Fibroblast of lung (primary cell): Measurements from ENCODE around the gene SNHG17.
"Not testable (repeated sequence)": the region's sequence is repeated elsewhere in the genome, so short reads cannot be mapped to it uniquely, and the experiment has no call there.

Source experiments
- EZH2 ChIP-seq: IDR thresholded peaks from 2 replicates; pipeline ENCODE4 v1.5.1; 2012; ENCODE audit warnings: low read length, control low read depth, mild to moderate bottlenecking; ENCODE audit errors: missing control alignments
- TF ChIP-seq, protein P1 (sequence below), 2 donors: IDR thresholded peaks in 1 of 2; conservative IDR thresholded peaks in 1 of 2; 1 replicate in 1 of 2; 2 replicates in 1 of 2; pipeline ENCODE4 v1.5.1; 2011 to 2012; ENCODE audit warnings: low read length in 2 of 2, control low read depth in 1 of 2, inconsistent platforms in 1 of 2, low read depth in 1 of 2, mild to moderate bottlenecking in 1 of 2

DNA sequence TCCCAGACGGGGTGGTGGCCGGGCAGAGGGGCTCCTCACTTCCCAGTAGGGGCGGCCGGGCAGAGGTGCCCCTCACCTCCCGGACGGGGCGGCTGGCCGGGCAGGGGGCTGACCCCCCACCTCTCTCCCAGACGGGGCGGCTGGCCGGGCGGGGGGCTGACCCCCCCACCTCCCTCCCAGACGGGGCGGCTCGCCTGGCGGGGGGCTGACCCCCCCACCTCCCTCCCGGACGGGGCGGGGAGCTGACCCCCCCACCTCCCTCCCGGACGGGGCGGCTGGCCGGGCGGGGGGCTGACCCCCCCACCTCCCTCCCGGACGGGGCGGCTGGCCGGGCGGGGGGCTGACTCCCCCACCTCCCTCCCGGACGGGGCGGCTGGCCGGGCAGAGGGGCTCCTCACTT, 26.0 kb upstream of the SNHG17 start:
- TF ChIP-seq, protein P1, sequence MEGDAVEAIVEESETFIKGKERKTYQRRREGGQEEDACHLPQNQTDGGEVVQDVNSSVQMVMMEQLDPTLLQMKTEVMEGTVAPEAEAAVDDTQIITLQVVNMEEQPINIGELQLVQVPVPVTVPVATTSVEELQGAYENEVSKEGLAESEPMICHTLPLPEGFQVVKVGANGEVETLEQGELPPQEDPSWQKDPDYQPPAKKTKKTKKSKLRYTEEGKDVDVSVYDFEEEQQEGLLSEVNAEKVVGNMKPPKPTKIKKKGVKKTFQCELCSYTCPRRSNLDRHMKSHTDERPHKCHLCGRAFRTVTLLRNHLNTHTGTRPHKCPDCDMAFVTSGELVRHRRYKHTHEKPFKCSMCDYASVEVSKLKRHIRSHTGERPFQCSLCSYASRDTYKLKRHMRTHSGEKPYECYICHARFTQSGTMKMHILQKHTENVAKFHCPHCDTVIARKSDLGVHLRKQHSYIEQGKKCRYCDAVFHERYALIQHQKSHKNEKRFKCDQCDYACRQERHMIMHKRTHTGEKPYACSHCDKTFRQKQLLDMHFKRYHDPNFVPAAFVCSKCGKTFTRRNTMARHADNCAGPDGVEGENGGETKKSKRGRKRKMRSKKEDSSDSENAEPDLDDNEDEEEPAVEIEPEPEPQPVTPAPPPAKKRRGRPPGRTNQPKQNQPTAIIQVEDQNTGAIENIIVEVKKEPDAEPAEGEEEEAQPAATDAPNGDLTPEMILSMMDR (conservative IDR thresholded peaks at IDR 0.05 in 1 of 2, IDR thresholded peaks at IDR 0.05 in 1 of 2; ENCODE audit: low read depth in 1 of 2, low read length in 2 of 2): not testable (repeated sequence)
- not testable (repeated sequence) for TF ChIP-seq EZH2
